ENCODE data around the gene AFG3L2. TPM values are rescaled to one million over a fixed set of nuclear protein-coding genes. Genes with fewer than 3 reads are reported as not detected.
A peak's percentile ranks its signal among the peaks of the same experiment; 100 is the strongest.

AFG3L2 gene
- total and polyA plus RNA-seq, 2 experiments from 2014 or later: 50.3 to 105 TPM

GRCh38 chr18:12296087-12296403, 81.0 kb downstream of the AFG3L2 start (continued):
- TF ChIP-seq, protein P1, sequence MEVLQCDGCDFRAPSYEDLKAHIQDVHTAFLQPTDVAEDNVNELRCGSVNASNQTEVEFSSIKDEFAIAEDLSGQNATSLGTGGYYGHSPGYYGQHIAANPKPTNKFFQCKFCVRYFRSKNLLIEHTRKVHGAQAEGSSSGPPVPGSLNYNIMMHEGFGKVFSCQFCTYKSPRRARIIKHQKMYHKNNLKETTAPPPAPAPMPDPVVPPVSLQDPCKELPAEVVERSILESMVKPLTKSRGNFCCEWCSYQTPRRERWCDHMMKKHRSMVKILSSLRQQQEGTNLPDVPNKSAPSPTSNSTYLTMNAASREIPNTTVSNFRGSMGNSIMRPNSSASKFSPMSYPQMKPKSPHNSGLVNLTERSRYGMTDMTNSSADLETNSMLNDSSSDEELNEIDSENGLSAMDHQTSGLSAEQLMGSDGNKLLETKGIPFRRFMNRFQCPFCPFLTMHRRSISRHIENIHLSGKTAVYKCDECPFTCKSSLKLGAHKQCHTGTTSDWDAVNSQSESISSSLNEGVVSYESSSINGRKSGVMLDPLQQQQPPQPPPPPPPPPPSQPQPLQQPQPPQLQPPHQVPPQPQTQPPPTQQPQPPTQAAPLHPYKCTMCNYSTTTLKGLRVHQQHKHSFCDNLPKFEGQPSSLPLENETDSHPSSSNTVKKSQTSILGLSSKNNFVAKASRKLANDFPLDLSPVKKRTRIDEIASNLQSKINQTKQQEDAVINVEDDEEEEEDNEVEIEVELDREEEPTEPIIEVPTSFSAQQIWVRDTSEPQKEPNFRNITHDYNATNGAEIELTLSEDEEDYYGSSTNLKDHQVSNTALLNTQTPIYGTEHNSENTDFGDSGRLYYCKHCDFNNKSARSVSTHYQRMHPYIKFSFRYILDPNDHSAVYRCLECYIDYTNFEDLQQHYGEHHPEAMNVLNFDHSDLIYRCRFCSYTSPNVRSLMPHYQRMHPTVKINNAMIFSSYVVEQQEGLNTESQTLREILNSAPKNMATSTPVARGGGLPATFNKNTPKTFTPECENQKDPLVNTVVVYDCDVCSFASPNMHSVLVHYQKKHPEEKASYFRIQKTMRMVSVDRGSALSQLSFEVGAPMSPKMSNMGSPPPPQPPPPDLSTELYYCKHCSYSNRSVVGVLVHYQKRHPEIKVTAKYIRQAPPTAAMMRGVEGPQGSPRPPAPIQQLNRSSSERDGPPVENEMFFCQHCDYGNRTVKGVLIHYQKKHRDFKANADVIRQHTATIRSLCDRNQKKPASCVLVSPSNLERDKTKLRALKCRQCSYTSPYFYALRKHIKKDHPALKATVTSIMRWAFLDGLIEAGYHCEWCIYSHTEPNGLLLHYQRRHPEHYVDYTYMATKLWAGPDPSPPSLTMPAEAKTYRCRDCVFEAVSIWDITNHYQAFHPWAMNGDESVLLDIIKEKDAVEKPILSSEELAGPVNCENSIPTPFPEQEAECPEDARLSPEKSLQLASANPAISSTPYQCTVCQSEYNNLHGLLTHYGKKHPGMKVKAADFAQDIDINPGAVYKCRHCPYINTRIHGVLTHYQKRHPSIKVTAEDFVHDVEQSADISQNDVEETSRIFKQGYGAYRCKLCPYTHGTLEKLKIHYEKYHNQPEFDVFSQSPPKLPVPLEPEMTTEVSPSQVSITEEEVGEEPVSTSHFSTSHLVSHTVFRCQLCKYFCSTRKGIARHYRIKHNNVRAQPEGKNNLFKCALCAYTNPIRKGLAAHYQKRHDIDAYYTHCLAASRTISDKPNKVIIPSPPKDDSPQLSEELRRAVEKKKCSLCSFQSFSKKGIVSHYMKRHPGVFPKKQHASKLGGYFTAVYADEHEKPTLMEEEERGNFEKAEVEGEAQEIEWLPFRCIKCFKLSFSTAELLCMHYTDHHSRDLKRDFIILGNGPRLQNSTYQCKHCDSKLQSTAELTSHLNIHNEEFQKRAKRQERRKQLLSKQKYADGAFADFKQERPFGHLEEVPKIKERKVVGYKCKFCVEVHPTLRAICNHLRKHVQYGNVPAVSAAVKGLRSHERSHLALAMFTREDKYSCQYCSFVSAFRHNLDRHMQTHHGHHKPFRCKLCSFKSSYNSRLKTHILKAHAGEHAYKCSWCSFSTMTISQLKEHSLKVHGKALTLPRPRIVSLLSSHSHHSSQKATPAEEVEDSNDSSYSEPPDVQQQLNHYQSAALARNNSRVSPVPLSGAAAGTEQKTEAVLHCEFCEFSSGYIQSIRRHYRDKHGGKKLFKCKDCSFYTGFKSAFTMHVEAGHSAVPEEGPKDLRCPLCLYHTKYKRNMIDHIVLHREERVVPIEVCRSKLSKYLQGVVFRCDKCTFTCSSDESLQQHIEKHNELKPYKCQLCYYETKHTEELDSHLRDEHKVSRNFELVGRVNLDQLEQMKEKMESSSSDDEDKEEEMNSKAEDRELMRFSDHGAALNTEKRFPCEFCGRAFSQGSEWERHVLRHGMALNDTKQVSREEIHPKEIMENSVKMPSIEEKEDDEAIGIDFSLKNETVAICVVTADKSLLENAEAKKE (CRISPR knock-in tag; IDR thresholded peaks at IDR 0.05): no peak
- no peak for TF ChIP-seq EZH2phosphoT487 (IDR thresholded peaks at IDR 0.05; ENCODE audit: unreplicated experiment)
- no peak for TF ChIP-seq EZH2 (IDR thresholded peaks at IDR 0.05; ENCODE audit: low read depth, unreplicated experiment)

- H3K27me3 ChIP-seq (ENCODE audit: insufficient read depth): no peaks in the 10 kb centered on the region
- no peak overlapping the region for H3K4me3 ChIP-seq
- H3K36me3 Mint-ChIP-seq (ENCODE audit: low read depth): no peaks in the 10 kb centered on the region
- H3K4me1 ChIP-seq (ENCODE audit: insufficient read depth): peaks cover 9% of the 10 kb centered on the region
- peak overlapping the region; percentile 18; the same call in 1 of the 2 replicates for H2AFZ ChIP-seq
- no peak overlapping the region for H3K4me3 Mint-ChIP-seq
- H3F3A ChIP-seq (replicated peaks; ENCODE audit: low read depth): no peaks in the 10 kb centered on the region; the same call in 1 of the 2 replicates
- ATAC-seq: no peak
- H3K27me3 Mint-ChIP-seq (ENCODE audit: insufficient read depth, low read depth, poor library complexity): peaks cover 10% of the 10 kb centered on the region
- H3K4me1 Mint-ChIP-seq: peaks cover 8% of the 10 kb centered on the region
- H3K79me2 ChIP-seq (replicated peaks; ENCODE audit: insufficient read depth): no peaks in the 10 kb centered on the region
- DNase-seq (ENCODE audit: low spot score): no peak
- no peak overlapping the region for H3K27ac Mint-ChIP-seq
- no peaks in the 10 kb centered on the region for H3K9me2 ChIP-seq (ENCODE audit: insufficient read depth)
- H3K36me3 ChIP-seq (ENCODE audit: insufficient read depth): no peaks in the 10 kb centered on the region
- no peaks in the 10 kb centered on the region for H4K20me1 ChIP-seq (replicated peaks; ENCODE audit: insufficient read depth)
- H3K9me3 Mint-ChIP-seq: peaks cover 4% of the 10 kb centered on the region; the same call in 1 of the 3 replicates
- no peak overlapping the region for H3K4me2 ChIP-seq
- no peak overlapping the region for H3K27ac ChIP-seq (ENCODE audit: low read depth)
- TF ChIP-seq, protein P2, sequence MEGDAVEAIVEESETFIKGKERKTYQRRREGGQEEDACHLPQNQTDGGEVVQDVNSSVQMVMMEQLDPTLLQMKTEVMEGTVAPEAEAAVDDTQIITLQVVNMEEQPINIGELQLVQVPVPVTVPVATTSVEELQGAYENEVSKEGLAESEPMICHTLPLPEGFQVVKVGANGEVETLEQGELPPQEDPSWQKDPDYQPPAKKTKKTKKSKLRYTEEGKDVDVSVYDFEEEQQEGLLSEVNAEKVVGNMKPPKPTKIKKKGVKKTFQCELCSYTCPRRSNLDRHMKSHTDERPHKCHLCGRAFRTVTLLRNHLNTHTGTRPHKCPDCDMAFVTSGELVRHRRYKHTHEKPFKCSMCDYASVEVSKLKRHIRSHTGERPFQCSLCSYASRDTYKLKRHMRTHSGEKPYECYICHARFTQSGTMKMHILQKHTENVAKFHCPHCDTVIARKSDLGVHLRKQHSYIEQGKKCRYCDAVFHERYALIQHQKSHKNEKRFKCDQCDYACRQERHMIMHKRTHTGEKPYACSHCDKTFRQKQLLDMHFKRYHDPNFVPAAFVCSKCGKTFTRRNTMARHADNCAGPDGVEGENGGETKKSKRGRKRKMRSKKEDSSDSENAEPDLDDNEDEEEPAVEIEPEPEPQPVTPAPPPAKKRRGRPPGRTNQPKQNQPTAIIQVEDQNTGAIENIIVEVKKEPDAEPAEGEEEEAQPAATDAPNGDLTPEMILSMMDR (conservative IDR thresholded peaks at IDR 0.05; ENCODE audit: low read depth in 2 of 2): no peak
- no peak for TF ChIP-seq NANOG (IDR thresholded peaks at IDR 0.05; ENCODE audit: borderline replicate concordance)
- no peak for TF ChIP-seq POLR2AphosphoS5 (IDR thresholded peaks at IDR 0.05; ENCODE audit: low read depth)
- TF ChIP-seq EZH2 (IDR thresholded peaks at IDR 0.05; ENCODE audit: low read depth, unreplicated experiment): no peak
- no peak for TF ChIP-seq ZNF331 (CRISPR knock-in tag; IDR thresholded peaks at IDR 0.05; ENCODE audit: low read depth)
- TF ChIP-seq JUNB (IDR thresholded peaks at IDR 0.05; ENCODE audit: unreplicated experiment): no peak
- TF ChIP-seq EZH2phosphoT487 (IDR thresholded peaks at IDR 0.05; ENCODE audit: unreplicated experiment): no peak
These were observed 81.5 kb downstream of the AFG3L2 start for GRCh38 chr18:12295389-12296086.
